ENCODE results near the gene VAV1. TPM values are rescaled to one million over a fixed set of nuclear protein-coding genes. Genes with fewer than 3 reads are reported as not detected.
"Not testable (repeated sequence)": the region's sequence is repeated elsewhere in the genome, so short reads cannot be mapped to it uniquely, and the experiment has no call there.

VAV1 gene
- total RNA-seq, 1 donor from 2014 or later: not detected

- peaks cover 4% of the 10 kb centered on the region for H3K36me3 Mint-ChIP-seq (ENCODE audit: unreplicated experiment)
- H3K4me3 Mint-ChIP-seq (ENCODE audit: unreplicated experiment): no peak overlapping the region
- H3K4me1 Mint-ChIP-seq (ENCODE audit: low read depth, unreplicated experiment): no peaks in the 10 kb centered on the region
- H3K9me3 Mint-ChIP-seq (ENCODE audit: unreplicated experiment): peaks cover 6% of the 10 kb centered on the region
- DNase-seq: no peak
- TF ChIP-seq, protein P1, sequence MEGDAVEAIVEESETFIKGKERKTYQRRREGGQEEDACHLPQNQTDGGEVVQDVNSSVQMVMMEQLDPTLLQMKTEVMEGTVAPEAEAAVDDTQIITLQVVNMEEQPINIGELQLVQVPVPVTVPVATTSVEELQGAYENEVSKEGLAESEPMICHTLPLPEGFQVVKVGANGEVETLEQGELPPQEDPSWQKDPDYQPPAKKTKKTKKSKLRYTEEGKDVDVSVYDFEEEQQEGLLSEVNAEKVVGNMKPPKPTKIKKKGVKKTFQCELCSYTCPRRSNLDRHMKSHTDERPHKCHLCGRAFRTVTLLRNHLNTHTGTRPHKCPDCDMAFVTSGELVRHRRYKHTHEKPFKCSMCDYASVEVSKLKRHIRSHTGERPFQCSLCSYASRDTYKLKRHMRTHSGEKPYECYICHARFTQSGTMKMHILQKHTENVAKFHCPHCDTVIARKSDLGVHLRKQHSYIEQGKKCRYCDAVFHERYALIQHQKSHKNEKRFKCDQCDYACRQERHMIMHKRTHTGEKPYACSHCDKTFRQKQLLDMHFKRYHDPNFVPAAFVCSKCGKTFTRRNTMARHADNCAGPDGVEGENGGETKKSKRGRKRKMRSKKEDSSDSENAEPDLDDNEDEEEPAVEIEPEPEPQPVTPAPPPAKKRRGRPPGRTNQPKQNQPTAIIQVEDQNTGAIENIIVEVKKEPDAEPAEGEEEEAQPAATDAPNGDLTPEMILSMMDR (IDR thresholded peaks at IDR 0.05; ENCODE audit: partially characterized antibody, unreplicated experiment): no peak
- H3K27ac Mint-ChIP-seq (ENCODE audit: unreplicated experiment): no peak overlapping the region
- H3K27me3 Mint-ChIP-seq (ENCODE audit: unreplicated experiment): peaks cover 5% of the 10 kb centered on the region
Observed at GRCh38 chr19:6772866-6773322, 386 bp downstream of the VAV1 start.

DNA sequence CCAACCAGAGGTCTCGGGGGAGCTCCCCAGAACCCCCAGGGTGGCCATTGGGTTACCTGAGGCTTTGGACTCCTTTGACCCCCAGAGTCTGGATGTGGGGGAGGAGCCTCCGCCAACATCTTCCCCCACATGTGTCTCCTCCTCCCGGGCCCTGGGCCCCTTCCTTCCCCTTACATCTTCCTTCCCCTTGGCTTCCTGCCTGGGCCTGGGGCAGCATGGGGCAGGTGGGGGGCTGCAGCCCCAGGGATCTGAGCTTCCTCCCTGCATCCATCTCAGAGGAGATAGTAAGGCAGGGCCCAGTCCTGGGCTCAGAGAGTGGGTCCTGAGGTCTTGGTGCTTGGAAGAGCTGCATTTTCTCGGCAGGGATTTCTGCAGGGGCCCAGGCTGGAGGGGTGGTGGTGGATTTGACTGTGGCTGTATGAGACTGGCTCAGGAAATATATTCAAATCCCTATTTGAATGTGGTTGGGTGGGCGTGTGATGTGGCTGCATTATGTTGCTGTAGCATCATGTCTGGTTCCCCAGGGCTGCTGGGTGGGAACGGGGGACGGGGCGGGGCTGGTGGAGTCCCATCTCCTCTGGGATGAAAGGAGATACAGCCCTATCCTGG, 919 bp downstream of the VAV1 start:
- Mint-ChIP-seq H3K4me3 (ENCODE audit: unreplicated experiment) (no peak overlapping the region), H3K9me3 (ENCODE audit: unreplicated experiment) (peaks cover 6% of the 10 kb centered on the region), H3K4me1 (ENCODE audit: low read depth, unreplicated experiment) (no peaks in the 10 kb centered on the region), H3K27ac (ENCODE audit: unreplicated experiment) (no peak overlapping the region), H3K27me3 (ENCODE audit: unreplicated experiment) (peaks cover 3% of the 10 kb centered on the region), H3K36me3 (ENCODE audit: unreplicated experiment) (peaks cover 4% of the 10 kb centered on the region)
- no peak for DNase-seq
- TF ChIP-seq, protein P1 (IDR thresholded peaks at IDR 0.05; ENCODE audit: partially characterized antibody, unreplicated experiment): no peak

- H3K4me3 Mint-ChIP-seq (ENCODE audit: unreplicated experiment): no peak overlapping the region
- no peaks in the 10 kb centered on the region for H3K4me1 Mint-ChIP-seq (ENCODE audit: low read depth, unreplicated experiment)
- no peak overlapping the region for H3K27ac Mint-ChIP-seq (ENCODE audit: unreplicated experiment)
- DNase-seq: no peak
- H3K9me3 Mint-ChIP-seq (ENCODE audit: unreplicated experiment): peaks cover 6% of the 10 kb centered on the region
- TF ChIP-seq, protein P1 (IDR thresholded peaks at IDR 0.05; ENCODE audit: partially characterized antibody, unreplicated experiment): no peak
- peaks cover 3% of the 10 kb centered on the region for H3K27me3 Mint-ChIP-seq (ENCODE audit: unreplicated experiment)
- peaks cover 4% of the 10 kb centered on the region for H3K36me3 Mint-ChIP-seq (ENCODE audit: unreplicated experiment)
Observed at GRCh38 chr19:6774821-6775707, 2.6 kb downstream of the VAV1 start.

GRCh38 chr19:6776045-6776444, 3.5 kb downstream of the VAV1 start:
- not testable (repeated sequence) for H3K9me3 Mint-ChIP-seq (ENCODE audit: unreplicated experiment); H3K4me1 Mint-ChIP-seq (ENCODE audit: low read depth, unreplicated experiment); H3K27me3 Mint-ChIP-seq (ENCODE audit: unreplicated experiment); H3K36me3 Mint-ChIP-seq (ENCODE audit: unreplicated experiment); H3K27ac Mint-ChIP-seq (ENCODE audit: unreplicated experiment); H3K4me3 Mint-ChIP-seq (ENCODE audit: unreplicated experiment); DNase-seq

DNA sequence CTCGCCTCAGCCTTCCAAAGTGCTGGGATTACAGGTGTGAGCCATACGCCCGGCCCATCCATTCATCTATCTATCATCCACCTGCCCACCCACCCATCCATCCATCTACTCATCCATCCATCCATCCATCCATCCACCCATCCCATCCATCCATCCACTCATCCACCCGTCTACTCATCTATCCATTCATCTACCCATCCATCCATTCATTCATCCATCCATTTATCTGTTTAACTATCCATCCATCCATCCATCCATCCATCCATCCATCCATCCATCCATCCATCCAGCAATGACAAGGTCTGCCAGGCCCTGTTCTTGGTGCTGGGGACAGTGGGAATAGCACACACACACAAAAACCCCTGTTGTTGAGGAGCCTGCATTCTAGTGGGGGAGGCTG, 4.5 kb downstream of the VAV1 start:
- DNase-seq: no peak
- TF ChIP-seq, protein P1 (IDR thresholded peaks at IDR 0.05; ENCODE audit: partially characterized antibody, unreplicated experiment): no peak
- Mint-ChIP-seq H3K4me3 (ENCODE audit: unreplicated experiment) (no peak overlapping the region), H3K27me3 (ENCODE audit: unreplicated experiment) (peaks cover 3% of the 10 kb centered on the region), H3K27ac (ENCODE audit: unreplicated experiment) (no peak overlapping the region), H3K4me1 (ENCODE audit: low read depth, unreplicated experiment) (no peaks in the 10 kb centered on the region), H3K9me3 (ENCODE audit: unreplicated experiment) (peaks cover 4% of the 10 kb centered on the region), H3K36me3 (ENCODE audit: unreplicated experiment) (peaks cover 4% of the 10 kb centered on the region)
